Neural cell (in vitro differentiated cells): ENCODE measurements around the gene TMPRSS4. TPM values are rescaled to one million over a fixed set of nuclear protein-coding genes. Genes with fewer than 3 reads are reported as not detected.

Source experiments
- H2AFZ ChIP-seq: fragments of 200-600, 300-800 bp; sonication (generic), shearing (Covaris generic); 2 replicates; pipeline ENCODE4 v1.6.0; 2014; ENCODE audit warnings: low read depth, mild to moderate bottlenecking, antibody characterized with exemption, low read length, moderate library complexity
- H3F3A ChIP-seq: fragments of 200-600 bp; shearing (Covaris generic); 2 replicates; pipeline ENCODE4 v1.6.1; 2016; ENCODE audit warnings: mild to moderate bottlenecking, moderate library complexity, mixed read lengths, antibody characterized with exemption, low read length; ENCODE audit not compliant: insufficient read depth, poor library complexity, severe bottlenecking
- H3K27ac ChIP-seq: fragments of 200-600, 300-800 bp; sonication (generic), shearing (Covaris generic); 2 replicates; pipeline ENCODE4 v1.5.1; 2014; ENCODE audit warnings: mild to moderate bottlenecking, low read length, moderate library complexity
- H3K27me3 ChIP-seq: fragments of 300-800, 200-600 bp; sonication (generic), shearing (Covaris generic); 2 replicates; pipeline ENCODE4 v1.6.0; 2014; ENCODE audit warnings: mild to moderate bottlenecking, low read depth, low read length, moderate library complexity; ENCODE audit not compliant: insufficient read depth
- H3K36me3 ChIP-seq: fragments of 300-800, 200-600 bp; sonication (generic), shearing (Covaris generic); 2 replicates; pipeline ENCODE4 v1.5.1; 2014; ENCODE audit warnings: mild to moderate bottlenecking, antibody characterized with exemption, low read length, moderate library complexity; ENCODE audit not compliant: insufficient read depth
- H3K4me2 ChIP-seq: fragments of 300-800, 200-600 bp; sonication (generic), shearing (Covaris generic); 2 replicates; pipeline ENCODE4 v1.6.0; 2014; ENCODE audit warnings: mild to moderate bottlenecking, low read length
- H3K4me3 ChIP-seq: fragments of 300-800, 200-600 bp; sonication (generic), shearing (Covaris generic); 2 replicates; pipeline ENCODE4 v1.5.1; 2014; ENCODE audit warnings: mild to moderate bottlenecking, low read length, moderate library complexity
- H3K79me2 ChIP-seq: fragments of 200-600 bp; shearing (Covaris generic); replicated peaks from 2 replicates; pipeline ENCODE4 v1.6.0; 2014; ENCODE audit warnings: mild to moderate bottlenecking, low read length, moderate library complexity; ENCODE audit not compliant: insufficient read depth
- H3K9ac ChIP-seq: fragments of 300-800, 200-600 bp; sonication (generic), shearing (Covaris generic); 2 replicates; pipeline ENCODE4 v1.6.1; 2016; ENCODE audit warnings: mild to moderate bottlenecking, low read length, mixed read lengths
- H3K9me2 ChIP-seq: fragments of 200-600 bp; shearing (Covaris generic); 2 replicates; pipeline ENCODE4 v1.6.1; 2016; ENCODE audit warnings: mild to moderate bottlenecking, low read length, mixed read lengths; ENCODE audit not compliant: insufficient read depth
- H3K9me3 ChIP-seq: fragments of 200-600, 300-800 bp; sonication (generic), shearing (Covaris generic); 2 replicates; pipeline ENCODE4 v1.6.1; 2016; ENCODE audit warnings: mild to moderate bottlenecking, mixed run types, low read length, moderate library complexity, mixed read lengths
- H4K20me1 ChIP-seq: fragments of 200-600 bp; shearing (Covaris generic); 2 replicates; pipeline ENCODE4 v1.6.1; 2016; ENCODE audit warnings: mild to moderate bottlenecking, mixed run types; ENCODE audit not compliant: insufficient read depth
- EP300 ChIP-seq: fragments of 450-650 bp; conservative IDR thresholded peaks from 2 replicates; pipeline ENCODE4 v1.6.1; 2014; ENCODE audit warnings: antibody characterized with exemption, mild to moderate bottlenecking, moderate library complexity; ENCODE audit not compliant: poor library complexity, severe bottlenecking
- EZH2 ChIP-seq: fragments of 200-600, 300-800 bp; shearing (Covaris generic), sonication (generic); IDR thresholded peaks from 2 replicates; pipeline ENCODE4 v1.6.1; 2014; ENCODE audit warnings: antibody characterized with exemption, low read length, borderline replicate concordance, mild to moderate bottlenecking; ENCODE audit not compliant: insufficient read depth, poor library complexity, severe bottlenecking
- MXI1 ChIP-seq: fragments of 450-650 bp; conservative IDR thresholded peaks from 2 replicates; pipeline ENCODE4 v1.6.1; 2014; ENCODE audit warnings: antibody characterized with exemption, mild to moderate bottlenecking; ENCODE audit not compliant: poor library complexity, severe bottlenecking
- POLR2AphosphoS5 ChIP-seq: IDR thresholded peaks from 2 replicates; pipeline ENCODE4 v1.6.1; 2012
- RAD21 ChIP-seq: fragments of 450-650 bp; conservative IDR thresholded peaks from 2 replicates; pipeline ENCODE4 v1.6.1; 2014; ENCODE audit warnings: antibody characterized with exemption, mild to moderate bottlenecking, moderate library complexity
- SMC3 ChIP-seq: fragments of 450-650 bp; conservative IDR thresholded peaks from 2 replicates; pipeline ENCODE4 v1.6.1; 2014; ENCODE audit warnings: antibody characterized with exemption, mild to moderate bottlenecking, moderate library complexity; ENCODE audit not compliant: poor library complexity
- TAF1 ChIP-seq: IDR thresholded peaks from 2 replicates; pipeline ENCODE4 v1.6.1; 2012; ENCODE audit warnings: low read depth
- polyA plus RNA-seq: library from polyadenylated mRNA; depleted of rRNA; stranded (reverse); fragments of >200 nt; gene quantifications from 2 replicates; pipeline ENCODE4 v1.2.3, GENCODE V29; 2014
- TF ChIP-seq, protein P1 (sequence below): fragments of 450-650 bp; IDR thresholded peaks from 2 replicates; pipeline ENCODE4 v1.5.1; 2014; ENCODE audit warnings: antibody characterized with exemption, mild to moderate bottlenecking, moderate library complexity; ENCODE audit not compliant: poor library complexity, severe bottlenecking
- TF ChIP-seq, protein P2 (sequence below): IDR thresholded peaks from 2 replicates; pipeline ENCODE4 v1.6.1; 2012; ENCODE audit warnings: borderline replicate concordance

The TMPRSS4 gene
- polyA plus RNA-seq, 1 donor from 2014 or later = not detected

DNA sequence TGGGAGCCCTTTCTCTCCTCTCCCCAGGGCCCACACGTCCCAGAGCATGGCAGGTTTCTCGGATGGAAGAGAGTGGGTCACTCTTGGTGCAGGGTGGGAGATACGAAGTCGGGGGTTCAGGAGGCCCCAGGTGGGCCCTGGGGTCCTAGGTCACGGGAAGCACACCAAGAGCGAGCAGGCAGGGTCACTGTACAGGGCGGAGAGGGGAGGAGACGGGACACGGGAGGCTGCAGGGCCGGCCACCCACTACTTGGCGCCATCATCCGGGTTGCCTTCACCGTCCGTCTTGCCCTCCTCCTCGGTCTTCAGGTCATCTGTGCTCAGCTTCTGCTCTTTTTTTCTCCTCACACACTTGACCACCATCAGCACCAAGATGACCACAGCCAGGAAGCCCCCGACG, 89.8 kb downstream of the TMPRSS4 start:
- H3K27me3 ChIP-seq = peaks cover 17% of the 10 kb centered on the region

DNA sequence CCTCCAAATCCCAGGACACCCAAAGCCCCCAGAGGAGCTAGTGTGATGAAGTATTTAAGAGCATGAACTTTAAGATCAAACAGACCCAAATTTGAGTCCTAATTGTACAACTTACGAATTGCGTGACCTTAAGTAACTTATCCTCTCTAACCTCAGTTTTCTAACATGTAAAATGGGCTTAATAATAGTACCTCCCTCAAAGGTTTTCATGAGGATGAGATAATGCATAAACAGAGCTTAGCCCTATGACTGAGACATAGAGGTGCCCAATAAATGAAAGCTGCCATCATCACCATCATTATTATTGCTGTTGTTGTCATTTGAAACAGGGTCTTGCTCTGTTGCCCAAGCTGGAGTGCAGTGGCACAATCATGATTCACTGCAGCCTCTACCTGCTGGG, 90.4 kb downstream of the TMPRSS4 start:
- Histone ChIP-seq H4K20me1 (no peaks in the 10 kb centered on the region), H3K9me3 (no peaks in the 10 kb centered on the region), H3F3A (no peaks in the 10 kb centered on the region), H3K4me2 (no peak overlapping the region), H3K36me3 (no peaks in the 10 kb centered on the region), H3K27ac (no peak overlapping the region), H3K79me2 (no peaks in the 10 kb centered on the region), H3K4me3 (no peak overlapping the region), H3K9ac (no peak overlapping the region), H2AFZ (no peak overlapping the region), H3K9me2 (no peaks in the 10 kb centered on the region), H3K27me3 (peaks cover 17% of the 10 kb centered on the region)
- no peak for TF ChIP-seq EZH2
- TF ChIP-seq, protein P1, sequence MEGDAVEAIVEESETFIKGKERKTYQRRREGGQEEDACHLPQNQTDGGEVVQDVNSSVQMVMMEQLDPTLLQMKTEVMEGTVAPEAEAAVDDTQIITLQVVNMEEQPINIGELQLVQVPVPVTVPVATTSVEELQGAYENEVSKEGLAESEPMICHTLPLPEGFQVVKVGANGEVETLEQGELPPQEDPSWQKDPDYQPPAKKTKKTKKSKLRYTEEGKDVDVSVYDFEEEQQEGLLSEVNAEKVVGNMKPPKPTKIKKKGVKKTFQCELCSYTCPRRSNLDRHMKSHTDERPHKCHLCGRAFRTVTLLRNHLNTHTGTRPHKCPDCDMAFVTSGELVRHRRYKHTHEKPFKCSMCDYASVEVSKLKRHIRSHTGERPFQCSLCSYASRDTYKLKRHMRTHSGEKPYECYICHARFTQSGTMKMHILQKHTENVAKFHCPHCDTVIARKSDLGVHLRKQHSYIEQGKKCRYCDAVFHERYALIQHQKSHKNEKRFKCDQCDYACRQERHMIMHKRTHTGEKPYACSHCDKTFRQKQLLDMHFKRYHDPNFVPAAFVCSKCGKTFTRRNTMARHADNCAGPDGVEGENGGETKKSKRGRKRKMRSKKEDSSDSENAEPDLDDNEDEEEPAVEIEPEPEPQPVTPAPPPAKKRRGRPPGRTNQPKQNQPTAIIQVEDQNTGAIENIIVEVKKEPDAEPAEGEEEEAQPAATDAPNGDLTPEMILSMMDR = no peak
- TF ChIP-seq POLR2AphosphoS5 = no peak
- TF ChIP-seq, protein P2, sequence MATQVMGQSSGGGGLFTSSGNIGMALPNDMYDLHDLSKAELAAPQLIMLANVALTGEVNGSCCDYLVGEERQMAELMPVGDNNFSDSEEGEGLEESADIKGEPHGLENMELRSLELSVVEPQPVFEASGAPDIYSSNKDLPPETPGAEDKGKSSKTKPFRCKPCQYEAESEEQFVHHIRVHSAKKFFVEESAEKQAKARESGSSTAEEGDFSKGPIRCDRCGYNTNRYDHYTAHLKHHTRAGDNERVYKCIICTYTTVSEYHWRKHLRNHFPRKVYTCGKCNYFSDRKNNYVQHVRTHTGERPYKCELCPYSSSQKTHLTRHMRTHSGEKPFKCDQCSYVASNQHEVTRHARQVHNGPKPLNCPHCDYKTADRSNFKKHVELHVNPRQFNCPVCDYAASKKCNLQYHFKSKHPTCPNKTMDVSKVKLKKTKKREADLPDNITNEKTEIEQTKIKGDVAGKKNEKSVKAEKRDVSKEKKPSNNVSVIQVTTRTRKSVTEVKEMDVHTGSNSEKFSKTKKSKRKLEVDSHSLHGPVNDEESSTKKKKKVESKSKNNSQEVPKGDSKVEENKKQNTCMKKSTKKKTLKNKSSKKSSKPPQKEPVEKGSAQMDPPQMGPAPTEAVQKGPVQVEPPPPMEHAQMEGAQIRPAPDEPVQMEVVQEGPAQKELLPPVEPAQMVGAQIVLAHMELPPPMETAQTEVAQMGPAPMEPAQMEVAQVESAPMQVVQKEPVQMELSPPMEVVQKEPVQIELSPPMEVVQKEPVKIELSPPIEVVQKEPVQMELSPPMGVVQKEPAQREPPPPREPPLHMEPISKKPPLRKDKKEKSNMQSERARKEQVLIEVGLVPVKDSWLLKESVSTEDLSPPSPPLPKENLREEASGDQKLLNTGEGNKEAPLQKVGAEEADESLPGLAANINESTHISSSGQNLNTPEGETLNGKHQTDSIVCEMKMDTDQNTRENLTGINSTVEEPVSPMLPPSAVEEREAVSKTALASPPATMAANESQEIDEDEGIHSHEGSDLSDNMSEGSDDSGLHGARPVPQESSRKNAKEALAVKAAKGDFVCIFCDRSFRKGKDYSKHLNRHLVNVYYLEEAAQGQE = no peak
- TF ChIP-seq RAD21 = no peak
- TF ChIP-seq TAF1 = no peak
- TF ChIP-seq SMC3 = no peak
- TF ChIP-seq EP300 = no peak
- no peak for TF ChIP-seq MXI1

More for the DNA sequence above, 89.8 kb downstream of the TMPRSS4 start:
- H3F3A ChIP-seq = no peaks in the 10 kb centered on the region
- H4K20me1 ChIP-seq = no peaks in the 10 kb centered on the region
- H3K36me3 ChIP-seq = no peaks in the 10 kb centered on the region
- H3K9me3 ChIP-seq = no peaks in the 10 kb centered on the region
- no peak overlapping the region for H3K4me2 ChIP-seq
- TF ChIP-seq, protein P1 = no peak
- TF ChIP-seq RAD21 (no peak), EP300 (no peak), POLR2AphosphoS5 (no peak), MXI1 (no peak), EZH2 (no peak)
- TF ChIP-seq, protein P2 = no peak
- H3K9ac ChIP-seq = no peak overlapping the region
- H2AFZ ChIP-seq = no peak overlapping the region
- H3K27ac ChIP-seq = no peak overlapping the region
- no peaks in the 10 kb centered on the region for H3K79me2 ChIP-seq
- no peak overlapping the region for H3K4me3 ChIP-seq
- H3K9me2 ChIP-seq = no peaks in the 10 kb centered on the region
